GM23338 (cell line): ENCODE measurements around the gene TRIM73.
"Not testable (repeated sequence)": the region's sequence is repeated elsewhere in the genome, so short reads cannot be mapped to it uniquely, and the experiment has no call there.

ENCODE experiments used
- EZH2 ChIP-seq: fragments of 200-600 bp; sonication (generic); IDR thresholded peaks from one replicate; pipeline ENCODE4 v1.8.0; 2017; ENCODE audit warnings: antibody characterized with exemption, mild to moderate bottlenecking, low read depth; ENCODE audit not compliant: unreplicated experiment
- TF ChIP-seq, protein P1 (sequence below), 2 experiments: fragments of 200-600 bp in 1 of 2; sonication (generic) in 1 of 2; conservative IDR thresholded peaks; 2 replicates each; pipeline versions ENCODE4 v1.5.1 to v1.6.1; 2016 to 2017; ENCODE audit warnings: antibody characterized with exemption in 2 of 2, low read depth in 2 of 2, mild to moderate bottlenecking in 2 of 2, moderate library complexity in 1 of 2

DNA sequence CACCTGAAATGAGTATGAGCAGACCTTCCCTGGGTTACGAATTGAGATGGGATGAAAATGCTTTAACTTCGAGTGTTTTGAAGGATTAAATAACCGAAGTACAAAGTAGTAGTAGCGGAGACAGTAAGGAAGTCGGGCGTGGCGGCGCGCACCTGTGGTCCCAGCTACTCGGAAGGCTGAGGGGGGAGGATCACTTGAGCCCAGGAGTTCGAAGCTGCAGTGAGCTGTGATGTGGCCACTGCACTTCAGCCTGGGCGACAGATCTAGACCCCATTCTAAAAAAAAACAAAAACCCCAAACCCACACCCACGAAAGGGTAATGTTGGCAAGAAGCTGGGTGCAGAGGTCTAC lies 15.4 kb downstream of the TRIM73 start:
- TF ChIP-seq, protein P1, sequence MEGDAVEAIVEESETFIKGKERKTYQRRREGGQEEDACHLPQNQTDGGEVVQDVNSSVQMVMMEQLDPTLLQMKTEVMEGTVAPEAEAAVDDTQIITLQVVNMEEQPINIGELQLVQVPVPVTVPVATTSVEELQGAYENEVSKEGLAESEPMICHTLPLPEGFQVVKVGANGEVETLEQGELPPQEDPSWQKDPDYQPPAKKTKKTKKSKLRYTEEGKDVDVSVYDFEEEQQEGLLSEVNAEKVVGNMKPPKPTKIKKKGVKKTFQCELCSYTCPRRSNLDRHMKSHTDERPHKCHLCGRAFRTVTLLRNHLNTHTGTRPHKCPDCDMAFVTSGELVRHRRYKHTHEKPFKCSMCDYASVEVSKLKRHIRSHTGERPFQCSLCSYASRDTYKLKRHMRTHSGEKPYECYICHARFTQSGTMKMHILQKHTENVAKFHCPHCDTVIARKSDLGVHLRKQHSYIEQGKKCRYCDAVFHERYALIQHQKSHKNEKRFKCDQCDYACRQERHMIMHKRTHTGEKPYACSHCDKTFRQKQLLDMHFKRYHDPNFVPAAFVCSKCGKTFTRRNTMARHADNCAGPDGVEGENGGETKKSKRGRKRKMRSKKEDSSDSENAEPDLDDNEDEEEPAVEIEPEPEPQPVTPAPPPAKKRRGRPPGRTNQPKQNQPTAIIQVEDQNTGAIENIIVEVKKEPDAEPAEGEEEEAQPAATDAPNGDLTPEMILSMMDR (conservative IDR thresholded peaks at IDR 0.05; ENCODE audit: low read depth in 2 of 2): not testable (repeated sequence)
- TF ChIP-seq EZH2: not testable (repeated sequence)
